Measurements from ENCODE around the gene CBLIF.

DNA sequence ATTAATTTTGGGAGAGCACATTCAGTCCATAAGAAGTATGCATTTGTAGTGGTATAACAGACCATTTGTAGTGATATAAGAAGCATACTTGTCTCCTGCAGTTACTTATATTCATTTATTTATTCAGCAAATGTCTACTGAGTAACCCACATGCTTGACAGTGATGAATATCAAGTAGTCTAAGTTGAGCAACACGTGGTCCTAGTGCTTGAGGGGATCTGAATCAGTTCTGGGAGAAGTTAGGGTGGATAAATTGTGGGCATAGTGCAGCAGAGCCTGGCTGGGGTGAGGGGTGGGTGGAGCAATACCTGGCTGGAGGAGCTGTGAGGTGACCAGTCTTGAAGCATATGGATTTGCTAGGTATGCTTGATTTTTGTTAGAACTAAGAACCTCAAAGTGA, 65.8 kb downstream of the CBLIF start:
- TF ChIP-seq POLR2A (IDR thresholded peaks at IDR 0.05): no peak
- TF ChIP-seq CTCF (IDR thresholded peaks at IDR 0.05): no peak

Measured in esophagus squamous epithelium (tissue), 4 donors.